ENCODE data around the gene BCL7A. TPM values are rescaled to one million over a fixed set of nuclear protein-coding genes. Genes with fewer than 3 reads are reported as not detected.
A peak's percentile ranks its signal among the peaks of the same experiment; 100 is the strongest.

Gene BCL7A
- total and polyA plus RNA-seq, 2 experiments from 2014 or later: 19.1 to 30.5 TPM

DNA sequence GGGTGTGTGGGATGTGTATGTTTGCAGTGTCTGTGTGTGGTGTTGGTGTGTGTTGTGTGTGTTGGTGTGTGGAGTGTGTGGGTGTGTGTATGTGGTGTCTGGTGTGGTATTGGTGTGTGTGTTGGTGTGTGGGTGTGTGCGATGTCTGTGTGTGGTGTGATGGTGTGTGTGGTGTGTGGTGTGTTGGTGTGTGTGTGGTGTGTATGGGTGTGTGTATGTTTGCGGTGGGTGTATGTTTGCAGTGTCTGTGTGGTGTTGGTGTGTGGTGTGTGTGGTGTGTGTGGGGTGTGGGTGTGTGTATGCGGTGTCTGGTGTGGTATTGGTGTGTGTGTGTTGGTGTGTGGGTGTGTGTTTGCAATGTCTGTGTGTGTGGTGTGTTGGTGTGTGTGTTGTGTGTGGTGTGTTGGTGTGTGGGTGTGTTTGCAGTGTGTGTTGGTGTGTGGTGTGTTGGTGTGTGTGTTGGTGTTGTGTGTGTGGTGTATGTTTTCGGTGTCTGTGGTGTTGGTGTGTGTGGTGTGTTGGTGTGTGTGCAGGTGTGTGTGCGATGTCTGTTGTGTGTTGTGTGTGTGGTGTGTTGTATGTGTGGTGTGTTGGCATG lies 72.6 kb downstream of the BCL7A start:
- no peaks in the 10 kb centered on the region for H3K27me3 ChIP-seq
- no peaks in the 10 kb centered on the region for H3K9me3 ChIP-seq (ENCODE audit: low read depth)
- no peak overlapping the region for H3K4me3 ChIP-seq
- H3K27ac ChIP-seq: no peak overlapping the region
- H3K36me3 ChIP-seq: no peaks in the 10 kb centered on the region
- TF ChIP-seq, protein P1, sequence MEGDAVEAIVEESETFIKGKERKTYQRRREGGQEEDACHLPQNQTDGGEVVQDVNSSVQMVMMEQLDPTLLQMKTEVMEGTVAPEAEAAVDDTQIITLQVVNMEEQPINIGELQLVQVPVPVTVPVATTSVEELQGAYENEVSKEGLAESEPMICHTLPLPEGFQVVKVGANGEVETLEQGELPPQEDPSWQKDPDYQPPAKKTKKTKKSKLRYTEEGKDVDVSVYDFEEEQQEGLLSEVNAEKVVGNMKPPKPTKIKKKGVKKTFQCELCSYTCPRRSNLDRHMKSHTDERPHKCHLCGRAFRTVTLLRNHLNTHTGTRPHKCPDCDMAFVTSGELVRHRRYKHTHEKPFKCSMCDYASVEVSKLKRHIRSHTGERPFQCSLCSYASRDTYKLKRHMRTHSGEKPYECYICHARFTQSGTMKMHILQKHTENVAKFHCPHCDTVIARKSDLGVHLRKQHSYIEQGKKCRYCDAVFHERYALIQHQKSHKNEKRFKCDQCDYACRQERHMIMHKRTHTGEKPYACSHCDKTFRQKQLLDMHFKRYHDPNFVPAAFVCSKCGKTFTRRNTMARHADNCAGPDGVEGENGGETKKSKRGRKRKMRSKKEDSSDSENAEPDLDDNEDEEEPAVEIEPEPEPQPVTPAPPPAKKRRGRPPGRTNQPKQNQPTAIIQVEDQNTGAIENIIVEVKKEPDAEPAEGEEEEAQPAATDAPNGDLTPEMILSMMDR (IDR thresholded peaks at IDR 0.05; ENCODE audit: low read depth, low read length): no peak
- DNase-seq (ENCODE audit: low read depth in 1 of 2, low spot score in 1 of 2): no peak
- H3K4me1 ChIP-seq (ENCODE audit: low read depth): peaks cover 8% of the 10 kb centered on the region

DNA sequence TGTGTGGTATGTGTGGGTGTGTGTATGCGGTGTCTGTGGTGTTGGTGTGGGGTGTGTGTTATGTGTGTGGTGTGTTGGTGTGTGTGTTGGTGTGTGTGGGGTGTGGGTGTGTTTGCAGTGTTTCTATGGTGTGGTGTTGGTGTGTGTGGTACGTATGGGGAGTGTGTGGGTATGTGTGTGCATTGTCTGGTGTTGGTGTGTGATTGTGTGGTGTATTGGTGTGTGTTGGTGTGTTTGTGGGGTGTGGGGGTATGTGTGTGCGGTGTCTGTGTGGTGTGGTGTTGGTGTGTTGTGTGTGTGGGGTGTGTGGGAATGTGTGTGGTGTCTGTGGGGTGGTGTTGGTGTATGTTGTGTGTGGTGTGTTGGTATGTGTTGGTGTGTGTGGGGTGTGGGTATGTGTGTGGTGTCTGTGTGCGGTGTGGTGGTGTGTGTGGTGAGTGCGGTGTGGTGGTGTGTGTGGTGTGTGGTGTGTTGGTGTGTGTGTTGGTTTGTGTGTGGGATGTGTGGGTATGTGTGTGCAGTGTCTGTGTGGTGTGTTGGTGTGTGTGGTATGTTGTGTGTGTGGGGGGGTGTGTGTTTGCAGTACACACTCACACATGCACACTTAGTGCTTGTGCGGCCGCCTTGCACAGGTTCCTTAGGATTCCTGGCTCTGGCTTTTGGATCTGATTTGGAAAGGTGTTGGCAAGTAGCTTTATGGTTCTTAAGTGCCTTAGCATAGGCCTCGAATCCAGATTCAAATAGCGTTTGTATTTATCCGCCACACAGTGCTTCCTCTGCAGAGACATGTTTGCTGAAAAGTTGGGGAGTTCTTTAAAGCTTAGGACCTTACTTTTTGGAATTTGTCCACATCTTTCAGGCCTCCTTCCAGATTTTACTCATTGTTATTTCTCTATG lies 73.3 kb downstream of the BCL7A start:
- peaks cover 8% of the 10 kb centered on the region for H3K4me1 ChIP-seq (ENCODE audit: low read depth)
- TF ChIP-seq, protein P1 (IDR thresholded peaks at IDR 0.05; ENCODE audit: low read depth, low read length): no peak
- no peak overlapping the region for H3K27ac ChIP-seq
- H3K4me3 ChIP-seq: no peak overlapping the region
- no peaks in the 10 kb centered on the region for H3K36me3 ChIP-seq
- peak; percentile 28 to 70 for DNase-seq (ENCODE audit: low read depth in 1 of 2, low spot score in 1 of 2)
- H3K27me3 ChIP-seq: no peaks in the 10 kb centered on the region
- no peaks in the 10 kb centered on the region for H3K9me3 ChIP-seq (ENCODE audit: low read depth)

DNA sequence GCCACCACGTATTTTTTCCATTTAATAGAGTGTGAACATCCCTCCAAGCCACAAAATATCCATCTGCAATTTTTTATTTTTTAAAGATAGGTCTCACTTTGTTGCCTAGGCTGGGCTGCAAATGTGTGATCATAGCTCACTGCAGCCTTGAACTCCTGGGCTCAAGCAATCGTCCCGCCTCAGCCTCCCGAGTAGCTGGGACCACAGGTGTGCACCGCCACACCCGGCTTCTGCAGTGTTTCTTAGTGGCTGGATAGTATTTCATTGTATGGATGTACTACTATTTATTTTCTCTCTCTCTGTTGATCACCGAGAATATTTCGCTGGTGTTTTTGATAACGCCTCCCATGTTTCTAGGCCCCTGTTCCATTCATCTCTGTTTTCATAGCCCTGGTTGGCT lies 74.3 kb downstream of the BCL7A start:
- TF ChIP-seq, protein P1 (IDR thresholded peaks at IDR 0.05; ENCODE audit: low read depth, low read length): no peak
- H3K36me3 ChIP-seq: no peaks in the 10 kb centered on the region
- DNase-seq (ENCODE audit: low read depth in 1 of 2, low spot score in 1 of 2): no peak
- H3K27me3 ChIP-seq: no peaks in the 10 kb centered on the region
- peaks cover 18% of the 10 kb centered on the region for H3K4me1 ChIP-seq (ENCODE audit: low read depth)
- no peak overlapping the region for H3K27ac ChIP-seq
- no peaks in the 10 kb centered on the region for H3K9me3 ChIP-seq (ENCODE audit: low read depth)
- no peak overlapping the region for H3K4me3 ChIP-seq

DNA sequence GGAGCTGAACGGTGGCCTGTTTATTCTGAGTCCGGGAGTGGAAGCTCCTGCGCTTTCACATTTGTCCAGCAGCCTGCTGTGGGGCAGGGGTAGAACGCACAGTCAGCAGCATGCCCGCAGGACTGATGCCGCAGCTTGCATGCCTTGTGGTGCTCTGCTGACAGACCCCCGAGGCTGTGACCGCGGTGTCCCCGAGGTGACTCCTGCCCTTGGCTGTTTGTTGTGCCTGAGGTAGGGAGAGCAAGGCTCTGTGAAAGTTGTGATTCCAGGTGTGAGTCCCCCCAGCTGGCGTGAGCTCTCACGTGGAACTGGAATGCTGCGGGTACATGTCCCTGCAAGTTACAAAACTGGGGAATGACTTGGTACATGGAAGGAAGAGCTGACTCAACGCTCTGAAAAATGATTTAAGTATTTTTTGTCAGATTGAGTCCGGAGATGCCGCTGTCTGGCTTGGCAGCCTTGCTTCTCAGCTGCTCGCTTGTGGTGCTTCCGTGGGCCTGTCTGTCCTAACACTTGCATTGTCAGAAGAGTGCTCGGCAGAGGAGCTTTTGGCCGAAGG lies 75.0 kb downstream of the BCL7A start:
- peaks cover 18% of the 10 kb centered on the region for H3K4me1 ChIP-seq (ENCODE audit: low read depth)
- no peak overlapping the region for H3K27ac ChIP-seq
- no peaks in the 10 kb centered on the region for H3K9me3 ChIP-seq (ENCODE audit: low read depth)
- peak in 1 of 2 donors; percentile 80 for DNase-seq (ENCODE audit: low read depth in 1 of 2, low spot score in 1 of 2)
- TF ChIP-seq, protein P1 (IDR thresholded peaks at IDR 0.05; ENCODE audit: low read depth, low read length): no peak
- H3K4me3 ChIP-seq: no peak overlapping the region
- no peaks in the 10 kb centered on the region for H3K27me3 ChIP-seq
- no peaks in the 10 kb centered on the region for H3K36me3 ChIP-seq

DNA sequence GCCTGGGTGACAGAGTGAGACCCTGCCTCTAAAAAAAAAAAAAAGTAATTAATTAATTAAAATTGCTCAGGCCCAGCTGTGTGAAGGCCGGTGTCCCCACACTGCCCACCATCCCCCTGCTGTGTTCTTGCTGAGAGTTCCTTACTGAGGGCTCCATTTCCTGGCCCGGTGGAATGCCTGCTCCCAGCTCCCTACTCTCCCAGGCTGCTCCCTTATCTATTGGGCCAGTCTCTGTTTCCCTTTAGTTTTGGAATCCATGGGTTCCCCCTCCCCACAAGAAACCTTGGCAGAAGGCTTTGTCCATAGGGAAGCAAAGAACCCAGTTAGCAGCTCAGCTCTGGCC lies 75.9 kb downstream of the BCL7A start:
- DNase-seq (ENCODE audit: low read depth in 1 of 2, low spot score in 1 of 2): peak in 1 of 2 donors; percentile 70
- H3K4me3 ChIP-seq: no peak overlapping the region
- peaks cover 18% of the 10 kb centered on the region for H3K4me1 ChIP-seq (ENCODE audit: low read depth)
- no peaks in the 10 kb centered on the region for H3K36me3 ChIP-seq
- H3K27ac ChIP-seq: peak overlapping the region; percentile 58
- TF ChIP-seq, protein P1 (IDR thresholded peaks at IDR 0.05; ENCODE audit: low read depth, low read length): no peak
- no peaks in the 10 kb centered on the region for H3K9me3 ChIP-seq (ENCODE audit: low read depth)
- H3K27me3 ChIP-seq: no peaks in the 10 kb centered on the region
